GM19324 (cell line): ENCODE measurements around the gene GORASP2.

ENCODE experiments used
- ATAC-seq: cut with Tn5 transposase; IDR thresholded peaks from one replicate; pipeline ENCODE4 v1.9.1; 2021; ENCODE audit warnings: mild to moderate bottlenecking, moderate library complexity; ENCODE audit not compliant: unreplicated experiment, low FRiP score

The GORASP2 gene

DNA sequence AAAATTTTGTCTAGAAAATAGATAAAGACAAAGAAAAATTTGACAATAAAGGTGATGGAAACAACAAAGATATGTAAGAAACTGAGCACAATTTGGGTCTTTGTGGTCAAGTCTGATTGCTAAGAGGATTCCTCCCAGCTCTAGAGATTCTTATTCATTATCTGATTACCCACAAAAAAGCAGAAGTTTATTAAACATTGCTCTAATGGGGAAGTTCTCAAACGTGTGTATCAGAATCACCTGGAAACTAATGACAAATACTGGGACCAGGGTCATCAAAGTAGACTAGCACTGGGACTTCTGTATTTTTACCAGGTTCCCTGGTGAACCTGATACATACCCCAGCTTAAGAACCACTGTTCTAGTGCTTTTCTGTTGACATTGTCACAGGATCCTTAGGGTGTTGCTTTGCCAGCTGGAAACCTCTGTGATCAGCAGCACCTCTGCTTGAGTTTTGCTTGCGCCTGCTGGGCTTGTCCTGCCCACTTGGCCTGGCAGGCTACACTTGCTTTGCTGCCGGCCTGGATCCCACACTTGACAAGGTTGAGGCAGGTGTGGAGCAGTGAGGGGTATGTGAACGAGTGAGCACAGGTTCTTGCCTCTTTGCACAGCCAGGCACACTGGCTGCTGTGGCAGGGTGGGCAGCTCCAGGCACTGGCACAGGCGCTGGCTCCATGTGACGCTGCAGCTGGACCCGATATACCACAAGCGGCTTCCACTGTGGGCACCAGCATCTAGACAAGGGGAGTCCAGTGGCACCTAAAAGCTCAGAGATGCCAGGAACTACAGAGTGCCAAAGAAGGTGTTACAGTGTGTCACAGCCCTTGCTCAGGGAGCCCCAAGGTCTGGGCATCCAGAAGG lies 6.2 kb upstream of the GORASP2 start:
- ATAC-seq, result no peak

GRCh38 chr2:170923799-170924198 lies 5.3 kb upstream of the GORASP2 start:
- no peak for ATAC-seq

GRCh38 chr2:170924969-170925368 lies 4.1 kb upstream of the GORASP2 start:
- ATAC-seq, result no peak

GRCh38 chr2:170925923-170926322 lies 3.1 kb upstream of the GORASP2 start:
- no peak for ATAC-seq

- ATAC-seq, result no peak
Observed at GRCh38 chr2:170926743-170927297, 2.2 kb upstream of the GORASP2 start.

DNA sequence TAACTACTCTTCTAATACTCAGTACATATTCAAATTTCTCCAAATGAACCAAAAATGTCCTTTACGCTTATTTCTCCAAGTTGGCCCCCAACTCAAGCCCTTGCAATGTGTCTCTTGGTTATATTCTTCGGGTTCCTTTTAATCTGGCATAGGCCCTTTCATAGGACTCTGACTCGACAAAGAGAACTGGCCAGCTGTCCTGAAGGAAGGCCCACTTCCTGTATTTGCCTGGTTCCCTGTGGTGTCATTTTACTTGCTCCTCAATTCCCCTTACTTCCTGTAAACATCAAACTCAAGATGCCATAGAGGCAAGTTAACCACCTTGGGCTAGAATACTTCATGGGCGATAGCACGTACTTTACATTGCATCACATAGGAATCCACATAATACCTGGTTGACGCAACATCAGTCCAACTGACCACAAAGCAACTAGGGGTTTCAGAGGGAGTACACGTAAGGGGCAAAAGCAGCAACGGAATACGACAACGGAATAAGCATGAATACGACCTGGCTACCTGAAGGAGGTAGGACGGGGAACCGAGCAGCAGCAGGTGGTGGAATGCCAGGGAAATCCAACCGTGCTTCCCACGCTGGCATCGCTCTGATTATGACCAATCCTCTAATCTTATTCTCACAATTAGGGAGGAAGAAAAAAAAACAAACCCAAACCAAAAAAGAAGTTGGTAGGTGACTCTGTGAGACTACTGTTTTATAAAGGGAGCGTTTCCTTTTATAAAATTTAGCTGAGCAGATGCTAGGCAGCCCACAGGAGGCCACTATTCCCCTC lies 823 bp upstream of the GORASP2 start:
- ATAC-seq, result no peak

- ATAC-seq, result peak; percentile 17
Observed at GRCh38 chr2:170929686-170930050, 615 bp downstream of the GORASP2 start.

DNA sequence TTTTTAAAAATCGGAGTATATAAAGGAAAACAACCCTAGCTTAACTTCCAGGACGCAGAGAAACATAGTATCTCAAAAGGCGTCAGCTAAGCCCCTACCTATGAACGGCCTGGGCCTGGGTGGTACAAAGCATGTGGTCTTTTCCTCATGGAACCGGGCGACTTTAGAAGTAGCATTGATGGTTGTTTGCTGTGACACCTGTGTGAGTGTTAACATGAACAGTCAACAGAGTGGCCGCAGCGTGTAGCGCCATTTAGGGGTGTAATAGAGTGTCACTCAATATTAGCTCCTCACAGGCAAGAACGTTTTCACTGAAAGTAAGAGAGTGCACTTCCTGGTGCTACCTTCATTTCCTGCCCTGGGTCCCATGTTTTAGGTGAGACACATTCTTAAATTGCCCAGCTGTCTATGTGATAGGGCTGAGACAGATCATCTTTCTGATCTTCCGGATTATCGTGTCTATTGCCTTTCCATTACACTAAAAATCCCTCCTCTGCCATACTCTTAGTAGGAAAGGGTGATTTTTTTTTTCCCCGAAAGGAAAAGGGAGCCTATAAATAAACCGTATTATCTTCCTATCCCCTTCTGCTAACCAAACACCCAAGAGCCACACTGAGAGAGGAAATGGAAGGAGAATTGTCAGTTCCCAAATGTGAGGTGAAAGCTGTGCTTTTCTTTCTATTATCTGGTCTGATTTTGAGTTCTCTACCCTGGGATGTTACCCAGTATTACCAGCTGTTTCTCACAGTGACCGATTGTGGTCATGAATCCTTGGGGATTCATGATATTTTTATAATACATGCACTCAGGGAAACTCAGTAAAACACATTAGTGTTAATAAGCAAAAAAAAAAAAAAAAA lies 1.3 kb downstream of the GORASP2 start:
- no peak for ATAC-seq

- ATAC-seq, result no peak
Observed at GRCh38 chr2:170930991-170931266, 1.9 kb downstream of the GORASP2 start.

GRCh38 chr2:170932166-170932565 lies 3.1 kb downstream of the GORASP2 start:
- no peak for ATAC-seq

DNA sequence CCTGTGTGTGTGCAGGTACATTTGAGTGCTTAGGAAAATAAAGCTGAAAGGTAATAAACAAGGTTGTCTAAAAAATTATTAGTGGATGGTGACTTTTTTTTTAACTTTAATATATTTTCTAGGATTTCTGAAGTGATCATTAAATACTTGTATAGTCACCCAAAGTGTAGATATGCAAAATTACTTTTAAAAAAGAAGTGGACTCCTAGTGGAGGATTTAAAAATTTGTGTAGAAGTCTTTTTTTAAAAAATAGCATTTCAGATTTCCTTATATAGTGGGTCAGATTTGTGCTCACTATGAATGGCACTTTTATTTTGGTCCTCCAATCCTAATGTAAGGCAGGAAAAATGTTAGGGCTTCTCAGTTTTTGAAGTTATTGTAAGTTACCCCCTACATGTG lies 3.9 kb downstream of the GORASP2 start:
- ATAC-seq, result no peak

- no peak for ATAC-seq
Observed at GRCh38 chr2:170937709-170938379, 8.8 kb downstream of the GORASP2 start.

DNA sequence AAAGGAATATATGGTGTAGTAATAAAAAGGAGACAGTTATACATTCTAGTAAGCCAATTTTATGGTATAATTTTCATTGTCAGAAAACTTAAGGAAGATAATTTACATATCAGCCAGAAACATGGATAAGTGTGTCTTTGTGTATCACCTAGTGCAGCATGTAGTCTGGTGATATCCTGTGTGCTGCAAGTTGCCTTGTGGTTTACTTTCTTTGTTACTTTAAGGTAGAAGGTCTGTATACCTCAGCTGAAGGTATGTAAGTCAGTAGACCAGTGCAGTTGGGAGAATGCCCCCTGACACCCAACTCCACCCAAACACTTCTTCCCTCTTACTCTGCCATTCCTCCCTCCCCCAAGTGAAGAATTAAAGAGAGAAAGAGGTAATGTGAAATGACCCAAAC lies 11.0 kb downstream of the GORASP2 start:
- no peak for ATAC-seq

DNA sequence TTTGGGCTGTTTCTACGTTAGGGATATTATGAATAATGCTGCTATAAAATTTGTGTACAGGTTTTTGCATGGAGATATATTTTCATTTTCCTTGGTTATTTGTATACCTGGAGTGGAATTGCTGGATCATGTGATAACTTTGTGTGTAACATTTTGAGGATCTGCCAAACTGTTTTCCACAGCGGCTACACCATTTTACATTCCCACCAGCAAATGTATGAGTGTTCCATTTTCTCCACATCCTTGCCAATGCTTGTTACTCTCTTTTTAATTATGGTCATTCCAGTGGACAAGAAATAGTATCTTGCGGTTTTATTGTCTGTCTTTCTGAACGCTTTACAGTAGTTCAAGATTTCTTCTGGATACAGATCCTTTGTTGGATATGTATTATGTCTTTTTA lies 13.6 kb downstream of the GORASP2 start:
- ATAC-seq, result no peak

- no peak for ATAC-seq
Observed at GRCh38 chr2:170943041-170943440, 14.0 kb downstream of the GORASP2 start.

- no peak for ATAC-seq
Observed at GRCh38 chr2:170943596-170943995, 14.5 kb downstream of the GORASP2 start.

DNA sequence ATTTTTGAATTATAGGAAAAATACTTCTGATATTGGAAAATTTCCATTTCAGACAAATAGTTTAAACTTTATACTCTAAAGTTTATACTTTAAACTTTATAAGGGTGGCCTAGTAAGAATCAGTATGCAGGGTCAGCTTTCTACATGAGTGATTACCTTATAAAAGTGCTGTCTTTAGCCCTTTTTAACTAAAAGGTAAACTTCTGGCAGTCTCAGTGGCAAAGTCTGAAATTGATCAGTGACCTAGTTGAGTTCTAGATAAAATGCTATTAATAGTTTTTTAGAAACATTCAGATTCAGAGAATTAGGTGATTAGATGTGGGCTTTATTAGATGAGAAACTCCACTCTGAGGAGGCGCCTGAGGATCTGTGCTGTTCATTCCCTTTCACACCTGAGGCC lies 15.5 kb downstream of the GORASP2 start:
- ATAC-seq, result no peak

- no peak for ATAC-seq
Observed at GRCh38 chr2:170949415-170949814, 20.4 kb downstream of the GORASP2 start.

GRCh38 chr2:170950221-170950761 lies 21.2 kb downstream of the GORASP2 start:
- ATAC-seq, result peak; percentile 69

GRCh38 chr2:170953941-170954340 lies 24.9 kb downstream of the GORASP2 start:
- no peak for ATAC-seq
